ENCODE results near the gene HCRT. TPM values are rescaled to one million over a fixed set of nuclear protein-coding genes. Genes with fewer than 3 reads are reported as not detected.
A peak's percentile ranks its signal among the peaks of the same experiment; 100 is the strongest.
"Not testable (repeated sequence)": the region's sequence is repeated elsewhere in the genome, so short reads cannot be mapped to it uniquely, and the experiment has no call there.

HCRT gene
- total RNA-seq, 1 donor from 2014 or later: not detected

DNA sequence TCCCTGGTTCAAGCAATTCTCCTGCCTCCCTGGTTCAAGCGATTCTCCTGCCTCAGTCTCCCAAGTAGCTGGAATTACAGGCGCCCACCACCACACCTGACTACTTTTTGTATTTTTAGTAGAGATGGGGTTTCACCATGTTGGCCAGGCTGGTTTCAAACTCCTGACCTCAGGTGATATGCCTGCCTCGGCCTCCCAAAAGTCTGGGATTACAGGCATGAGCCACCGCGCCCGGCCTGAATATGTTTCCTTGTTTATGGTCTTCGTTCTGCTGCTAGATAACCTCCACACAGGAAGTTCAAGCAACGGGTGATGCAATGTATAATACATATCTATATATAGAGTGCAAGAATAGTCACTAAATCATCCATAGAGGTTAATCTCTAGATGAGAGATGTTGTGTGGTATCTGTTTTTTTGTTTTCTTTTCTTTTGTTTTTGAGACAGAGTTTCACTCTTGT is 20.9 kb upstream of the HCRT start:
- DNase-seq; H3K9me3 Mint-ChIP-seq; H3K27me3 Mint-ChIP-seq; H3K4me3 Mint-ChIP-seq; H3K27ac Mint-ChIP-seq; H3K4me1 Mint-ChIP-seq; intact Hi-C loops (cut with micrococcal nuclease): not testable (repeated sequence)
- H3K36me3 Mint-ChIP-seq (ENCODE audit: low read depth): peaks cover 73% of the 10 kb centered on the region

GRCh38 chr17:42203354-42203753 is 18.1 kb upstream of the HCRT start:
- H3K27me3 Mint-ChIP-seq: no peaks in the 10 kb centered on the region
- H3K36me3 Mint-ChIP-seq (ENCODE audit: low read depth): peaks cover 70% of the 10 kb centered on the region
- no peaks in the 10 kb centered on the region for H3K4me1 Mint-ChIP-seq
- H3K4me3 Mint-ChIP-seq: no peak overlapping the region
- H3K27ac Mint-ChIP-seq: no peak overlapping the region
- intact Hi-C loops (cut with micrococcal nuclease): no loop called here
- no peaks in the 10 kb centered on the region for H3K9me3 Mint-ChIP-seq
- DNase-seq: no peak

DNA sequence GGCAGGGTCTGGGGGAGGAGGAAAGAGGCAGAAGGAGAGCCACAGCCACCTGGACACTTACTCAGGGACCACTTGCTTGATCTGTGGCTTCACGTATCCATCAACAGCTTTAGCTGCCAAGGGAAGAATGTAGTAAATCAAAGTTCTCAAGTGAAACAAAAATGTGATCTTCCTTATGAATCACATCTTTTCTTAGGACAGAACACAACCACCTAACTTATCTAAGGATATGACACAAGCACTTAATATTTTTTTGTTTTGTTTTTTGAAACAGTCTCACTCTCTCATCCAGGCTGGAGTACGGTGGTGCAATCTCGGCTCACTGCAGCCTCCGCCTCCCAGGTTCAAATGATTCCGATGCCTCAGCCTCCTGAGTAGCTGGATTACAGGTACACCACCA is 17.4 kb upstream of the HCRT start:
- no peak for DNase-seq
- Mint-ChIP-seq H3K4me1 (no peaks in the 10 kb centered on the region), H3K27ac (no peak overlapping the region), H3K4me3 (no peak overlapping the region), H3K27me3 (no peaks in the 10 kb centered on the region), H3K9me3 (no peaks in the 10 kb centered on the region), H3K36me3 (ENCODE audit: low read depth) (peaks cover 68% of the 10 kb centered on the region)
- intact Hi-C loops (cut with micrococcal nuclease): no loop called here

- intact Hi-C loops (cut with micrococcal nuclease): no loop called here
- Mint-ChIP-seq H3K27me3 (no peaks in the 10 kb centered on the region), H3K27ac (peak overlapping the region; percentile 45), H3K4me1 (no peaks in the 10 kb centered on the region), H3K4me3 (no peak overlapping the region), H3K36me3 (ENCODE audit: low read depth) (peaks cover 63% of the 10 kb centered on the region), H3K9me3 (no peaks in the 10 kb centered on the region)
- DNase-seq: no peak
These were observed 16.9 kb upstream of the HCRT start for GRCh38 chr17:42202159-42202558.

DNA sequence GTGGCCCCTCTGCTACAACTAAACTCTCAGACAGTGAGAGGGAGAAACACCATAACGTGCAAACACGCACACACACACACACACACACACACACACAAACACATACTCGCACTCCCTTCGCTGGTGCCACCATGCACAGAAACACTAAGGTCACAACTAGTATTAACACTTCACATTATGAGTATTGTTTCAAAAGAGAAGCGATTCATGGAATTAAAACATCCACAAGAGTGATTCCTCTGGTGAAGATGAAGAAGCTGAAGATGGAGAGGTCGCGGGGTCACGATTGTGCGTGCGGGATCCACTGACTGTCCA is 16.2 kb upstream of the HCRT start:
- Mint-ChIP-seq H3K4me1 (no peaks in the 10 kb centered on the region), H3K27ac (peak overlapping the region; percentile 34), H3K36me3 (ENCODE audit: low read depth) (peaks cover 58% of the 10 kb centered on the region), H3K4me3 (no peak overlapping the region), H3K27me3 (no peaks in the 10 kb centered on the region), H3K9me3 (no peaks in the 10 kb centered on the region)
- intact Hi-C loops (cut with micrococcal nuclease): no loop called here
- no peak for DNase-seq

- Mint-ChIP-seq H3K4me3 (no peak overlapping the region), H3K27ac (no peak overlapping the region), H3K36me3 (ENCODE audit: low read depth) (peaks cover 53% of the 10 kb centered on the region), H3K27me3 (no peaks in the 10 kb centered on the region), H3K9me3 (no peaks in the 10 kb centered on the region), H3K4me1 (no peaks in the 10 kb centered on the region)
- intact Hi-C loops (cut with micrococcal nuclease): no loop called here
- DNase-seq: no peak
These were observed 15.6 kb upstream of the HCRT start for GRCh38 chr17:42200706-42201457.

GRCh38 chr17:42199416-42200011 is 14.3 kb upstream of the HCRT start:
- Mint-ChIP-seq H3K9me3 (no peaks in the 10 kb centered on the region), H3K4me3 (no peak overlapping the region), H3K4me1 (peaks cover under 1% of the 10 kb centered on the region), H3K36me3 (ENCODE audit: low read depth) (peaks cover 43% of the 10 kb centered on the region), H3K27ac (no peak overlapping the region), H3K27me3 (no peaks in the 10 kb centered on the region)
- peak; percentile 54 for DNase-seq
- intact Hi-C loops (cut with micrococcal nuclease): no loop called here

DNA sequence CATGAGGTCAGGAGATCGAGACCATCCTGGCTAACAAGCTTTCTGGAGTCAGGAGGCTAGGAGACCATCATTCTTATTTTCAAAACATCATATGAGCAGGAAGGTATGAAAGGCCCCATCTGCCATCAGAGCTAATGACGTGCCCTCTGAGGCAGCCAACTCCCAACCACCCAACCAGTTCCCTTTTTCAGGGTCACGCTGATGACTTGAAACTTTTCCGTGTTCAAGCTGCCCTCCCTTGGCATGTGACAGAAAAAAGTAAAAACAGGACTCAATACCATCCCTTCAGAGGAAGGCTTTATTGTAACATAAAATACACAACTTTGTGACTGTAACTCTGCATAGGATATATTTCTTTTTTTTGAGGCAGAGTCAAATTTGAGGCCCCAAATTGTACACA is 13.6 kb upstream of the HCRT start:
- DNase-seq: no peak
- H3K9me3 Mint-ChIP-seq: no peaks in the 10 kb centered on the region
- H3K36me3 Mint-ChIP-seq (ENCODE audit: low read depth): peaks cover 38% of the 10 kb centered on the region
- intact Hi-C loops (cut with micrococcal nuclease): no loop called here
- H3K4me1 Mint-ChIP-seq: peaks cover 4% of the 10 kb centered on the region
- H3K4me3 Mint-ChIP-seq: no peak overlapping the region
- H3K27me3 Mint-ChIP-seq: no peaks in the 10 kb centered on the region
- H3K27ac Mint-ChIP-seq: peak overlapping the region; percentile 65

- Mint-ChIP-seq H3K4me3 (no peak overlapping the region), H3K27ac (no peak overlapping the region), H3K36me3 (ENCODE audit: low read depth) (peaks cover 29% of the 10 kb centered on the region), H3K4me1 (peaks cover 13% of the 10 kb centered on the region), H3K9me3 (no peaks in the 10 kb centered on the region), H3K27me3 (no peaks in the 10 kb centered on the region)
- intact Hi-C loops (cut with micrococcal nuclease): no loop called here
- DNase-seq: peak; percentile 56
These were observed 12.4 kb upstream of the HCRT start for GRCh38 chr17:42197564-42198156.

- H3K36me3 Mint-ChIP-seq (ENCODE audit: low read depth): peaks cover 3% of the 10 kb centered on the region
- peak within 1 kb of the TSS; percentile 84 for H3K27ac Mint-ChIP-seq
- peaks cover 14% of the 10 kb centered on the region for H3K4me1 Mint-ChIP-seq
- H3K4me3 Mint-ChIP-seq: peak within 1 kb of the TSS; percentile 89
- intact Hi-C loops (cut with micrococcal nuclease): loop anchor here (1.0 to 5.0 kb wide), 2 partner anchors 39 to 483 kb away; partner anchors contain the start of gene PLEKHH3
- DNase-seq: peak; percentile 95
- H3K27me3 Mint-ChIP-seq: no peaks in the 10 kb centered on the region
- H3K9me3 Mint-ChIP-seq: no peaks in the 10 kb centered on the region
These were observed 9.0 kb upstream of the HCRT start, which contains the start of gene GHDC for GRCh38 chr17:42193969-42194899. Gene GHDC, minus strand, starts transcription at chr17:42194494. Its CDS starts 913 bp downstream, at chr17:42193581.

DNA sequence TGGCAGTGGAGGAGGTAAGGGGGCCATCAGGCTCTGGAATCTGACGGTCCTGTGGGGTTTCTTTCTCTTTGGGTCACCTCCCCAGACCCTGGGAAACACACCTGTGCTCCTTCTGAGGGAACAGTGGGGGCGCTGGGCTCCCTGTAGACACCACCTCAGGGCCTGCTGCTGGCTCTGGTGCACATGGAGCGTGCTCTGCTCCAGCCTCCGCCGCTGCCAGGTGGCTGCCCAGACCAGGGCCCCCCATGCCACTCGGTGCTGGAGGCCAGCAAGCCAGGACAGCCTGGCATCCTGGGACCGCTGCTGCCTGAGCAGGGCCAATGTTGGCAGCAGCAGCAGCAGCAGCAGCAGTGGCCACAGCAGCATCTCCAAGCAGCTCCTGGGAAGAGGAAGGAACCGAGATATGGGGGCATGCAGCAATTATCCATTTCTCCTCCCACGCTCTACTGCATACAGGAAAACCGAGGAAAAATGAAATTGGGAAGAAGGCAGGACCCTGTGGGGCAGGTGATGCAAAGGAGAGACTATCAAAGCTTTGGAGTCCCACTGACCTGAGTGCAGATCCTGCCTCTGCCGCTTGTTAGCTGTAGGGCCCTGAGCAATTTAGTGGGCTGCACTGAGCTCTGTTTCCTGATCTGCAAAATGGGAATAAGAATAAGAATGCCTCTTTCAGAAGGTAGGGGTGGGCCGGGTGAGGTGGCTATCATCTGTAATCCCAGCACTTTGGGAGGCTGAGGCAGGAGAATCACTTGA is 8.1 kb upstream of the HCRT start:
- intact Hi-C loops (cut with micrococcal nuclease): loop anchor here (5.0 kb wide), 1 partner anchor 484 kb away; the partner anchor contains the start of gene PLEKHH3
- Mint-ChIP-seq H3K4me3 (peak overlapping the region; percentile 89), H3K27me3 (no peaks in the 10 kb centered on the region), H3K36me3 (ENCODE audit: low read depth) (no peaks in the 10 kb centered on the region), H3K27ac (peak overlapping the region; percentile 84), H3K9me3 (no peaks in the 10 kb centered on the region), H3K4me1 (peaks cover 14% of the 10 kb centered on the region)
- peak; percentile 58 for DNase-seq

GRCh38 chr17:42192189-42193126 is 7.2 kb upstream of the HCRT start:
- intact Hi-C loops (cut with micrococcal nuclease): loop anchor here (5.0 kb wide), 1 partner anchor 485 kb away; the partner anchor contains the start of gene PLEKHH3
- Mint-ChIP-seq H3K4me3 (peak overlapping the region; percentile 89), H3K9me3 (no peaks in the 10 kb centered on the region), H3K36me3 (ENCODE audit: low read depth) (no peaks in the 10 kb centered on the region), H3K27ac (no peak overlapping the region), H3K4me1 (peaks cover 14% of the 10 kb centered on the region), H3K27me3 (no peaks in the 10 kb centered on the region)
- DNase-seq: peak; percentile 55
